GM18505 (cell line): ENCODE data around the gene TEX26.

ENCODE experiments used
- ATAC-seq: cut with Tn5 transposase; IDR thresholded peaks from one replicate; pipeline ENCODE4 v1.9.1; 2021; ENCODE audit not compliant: unreplicated experiment
- POLR2A ChIP-seq: IDR thresholded peaks from 4 replicates; pipeline ENCODE4 v1.6.1; 2011; ENCODE audit warnings: borderline replicate concordance; ENCODE audit not compliant: insufficient read depth, insufficient read length; ENCODE audit errors: extremely low read depth

The TEX26 gene

DNA sequence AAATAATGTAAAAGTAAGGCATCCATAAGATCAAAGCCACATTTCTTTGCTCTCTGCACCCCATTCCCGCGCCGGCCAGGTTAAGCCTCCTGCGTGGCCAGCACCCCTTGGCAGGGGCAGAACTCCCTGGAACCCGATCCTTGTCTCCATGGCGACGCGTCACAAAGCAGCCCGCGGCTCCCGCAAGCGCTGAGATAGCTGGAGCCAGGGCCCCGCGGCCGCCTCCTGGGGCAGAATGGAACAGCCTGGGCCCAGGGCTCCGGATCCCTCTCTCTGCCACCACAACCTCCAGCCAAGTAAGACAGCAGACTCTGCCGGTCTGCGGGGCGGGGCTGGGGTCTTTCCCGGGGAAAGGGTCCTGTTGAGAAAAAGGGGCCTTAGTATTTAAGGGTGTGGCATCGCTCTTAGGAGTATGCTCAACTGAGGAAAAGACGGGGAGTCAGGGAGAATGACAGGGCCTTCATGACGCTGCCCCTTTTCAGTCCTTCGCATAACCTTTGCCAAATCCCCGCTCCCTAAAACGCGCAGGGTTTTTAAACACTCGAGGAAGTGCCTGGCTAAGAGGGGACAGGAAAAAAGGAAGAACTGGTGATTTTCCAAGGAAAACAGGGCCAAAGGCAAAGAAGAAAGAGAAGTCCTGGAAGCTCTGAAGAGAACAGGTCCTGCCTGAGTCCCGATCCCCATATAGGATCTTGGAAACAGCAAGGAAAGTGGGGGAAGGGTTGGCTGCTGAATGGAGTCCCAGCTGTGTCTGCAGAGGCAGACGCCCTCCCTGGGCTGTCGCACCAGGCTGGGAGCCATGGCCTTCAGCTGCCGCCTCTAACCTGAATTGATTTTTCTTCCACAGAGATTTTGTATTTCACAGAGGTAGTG lies at the start of gene TEX26:
Gene TEX26, plus strand, starts transcription at position 176 of the 873 bp plus-strand sequence. Its CDS starts 60 bp downstream, at position 236.
- TF ChIP-seq POLR2A = no peak
- ATAC-seq = no peak

DNA sequence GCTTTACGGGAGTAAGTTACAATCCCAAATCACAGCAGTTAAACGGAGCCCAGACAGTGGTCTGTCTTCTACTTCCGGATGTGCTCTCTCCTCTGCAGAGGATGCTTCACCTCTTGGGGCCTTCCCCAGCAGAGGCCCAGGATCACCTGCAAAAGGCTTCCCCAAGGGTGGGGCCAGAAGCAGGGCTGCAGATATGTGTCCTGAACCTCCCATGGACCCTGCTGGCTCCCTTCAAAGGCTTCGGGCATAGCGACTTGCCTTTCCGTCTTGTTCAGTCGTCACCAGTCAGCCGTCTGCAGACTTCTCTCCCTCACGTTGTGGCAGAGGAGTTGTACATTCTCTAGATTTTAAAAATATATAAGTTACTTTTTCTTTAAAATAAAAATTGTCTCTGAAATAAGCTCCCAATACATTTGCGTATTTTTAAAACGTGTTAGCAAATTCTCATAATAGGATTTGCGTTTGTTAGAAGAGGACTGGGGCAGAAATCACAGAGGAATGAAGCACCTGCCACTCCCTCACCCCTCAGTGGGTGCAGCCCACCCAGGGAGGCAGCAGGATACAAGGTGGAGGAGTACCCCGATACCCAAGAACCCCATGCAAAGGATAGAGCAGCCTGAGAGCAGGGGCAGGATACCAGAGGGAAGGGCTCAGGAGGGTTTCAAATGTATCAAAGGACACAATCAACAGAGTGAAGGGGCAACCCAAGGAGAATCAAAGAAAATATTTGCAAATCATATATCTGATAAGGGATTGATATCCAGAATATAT lies 49.3 kb upstream of the TEX26 start:
- no peak for ATAC-seq
- no peak for TF ChIP-seq POLR2A

DNA sequence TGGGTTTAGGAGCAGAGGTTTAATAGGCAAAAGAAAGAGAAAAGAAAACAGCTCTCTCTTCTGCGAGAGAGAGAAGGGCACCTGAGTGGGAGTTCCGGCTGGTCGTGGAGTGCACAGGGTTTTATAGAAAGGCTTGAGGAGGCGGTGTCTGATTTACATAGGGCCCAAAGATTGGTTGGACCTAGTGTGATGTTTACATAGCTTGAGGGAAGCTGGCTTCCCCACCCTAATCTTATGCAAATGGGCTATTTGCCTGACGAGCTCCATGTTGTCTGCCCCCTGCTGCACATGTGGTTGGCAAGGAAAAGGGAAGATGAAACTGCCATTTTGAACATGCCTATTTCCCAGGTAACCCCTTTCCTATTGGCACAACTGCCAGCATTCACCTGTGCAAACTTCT lies 47.9 kb upstream of the TEX26 start:
- no peak for ATAC-seq
- no peak for TF ChIP-seq POLR2A

DNA sequence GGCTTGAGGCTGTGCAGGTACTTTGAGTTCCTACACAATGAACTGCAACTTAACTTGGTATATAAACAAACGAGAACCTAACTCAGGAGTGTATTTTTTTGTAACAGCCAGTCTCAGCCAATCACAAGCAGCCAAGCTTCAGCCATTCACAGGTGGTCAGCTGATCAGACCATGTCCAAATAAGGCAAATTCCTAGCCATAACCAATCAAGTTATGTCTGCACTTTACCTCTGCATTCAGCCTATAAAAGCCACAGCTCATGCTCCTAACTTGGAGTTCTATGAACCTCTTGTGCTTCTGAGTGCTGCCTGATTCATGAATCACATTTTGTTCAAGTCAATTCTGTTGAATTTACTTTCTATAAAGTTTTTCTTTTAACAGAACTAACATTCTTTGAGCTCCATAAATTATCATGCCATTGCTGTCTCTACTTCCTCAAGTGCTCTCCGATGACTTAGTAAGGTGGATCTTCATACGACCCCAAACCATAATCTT lies 43.2 kb upstream of the TEX26 start:
- TF ChIP-seq POLR2A = no peak
- ATAC-seq = no peak

DNA sequence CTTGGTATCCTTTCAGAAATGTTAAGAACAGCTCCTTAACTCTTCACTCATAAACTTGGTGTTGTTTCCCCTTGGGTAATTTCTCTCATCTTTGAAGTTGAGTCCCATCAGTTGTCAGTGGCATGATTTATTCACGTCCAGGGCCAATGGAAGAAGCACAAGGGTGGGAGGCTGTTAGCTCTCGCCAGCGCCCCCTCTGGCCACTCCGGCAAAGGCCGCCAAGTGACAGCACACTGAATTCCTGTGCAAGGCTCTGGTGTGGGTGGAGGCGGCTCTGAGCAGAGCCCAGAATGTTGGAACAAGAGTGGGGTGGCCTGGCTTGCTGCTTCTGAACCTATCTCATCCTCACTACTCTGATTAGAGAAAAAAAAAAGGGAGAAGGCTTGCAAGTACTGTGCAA lies 39.5 kb upstream of the TEX26 start:
- no peak for ATAC-seq
- no peak for TF ChIP-seq POLR2A

DNA sequence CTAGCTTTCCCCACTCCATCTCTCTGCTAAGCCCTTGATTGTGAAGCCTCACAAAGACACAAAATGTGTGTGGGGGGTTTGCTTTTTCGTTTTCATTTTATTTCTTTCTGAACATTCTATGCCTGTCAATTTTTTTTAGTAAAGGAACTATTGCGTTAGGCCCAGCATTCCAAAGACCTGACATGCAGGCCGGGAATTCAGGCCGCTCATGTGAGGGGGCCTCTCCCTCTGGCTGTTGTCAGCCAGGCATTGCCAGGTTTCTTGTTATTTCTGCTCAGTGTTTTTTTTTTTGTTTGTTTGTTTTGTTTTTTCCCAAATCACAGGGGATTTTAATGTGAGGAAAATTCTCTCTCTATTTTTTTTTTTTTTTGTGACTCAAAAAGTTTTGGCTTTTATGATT lies 36.7 kb upstream of the TEX26 start:
- ATAC-seq = no peak
- no peak for TF ChIP-seq POLR2A

DNA sequence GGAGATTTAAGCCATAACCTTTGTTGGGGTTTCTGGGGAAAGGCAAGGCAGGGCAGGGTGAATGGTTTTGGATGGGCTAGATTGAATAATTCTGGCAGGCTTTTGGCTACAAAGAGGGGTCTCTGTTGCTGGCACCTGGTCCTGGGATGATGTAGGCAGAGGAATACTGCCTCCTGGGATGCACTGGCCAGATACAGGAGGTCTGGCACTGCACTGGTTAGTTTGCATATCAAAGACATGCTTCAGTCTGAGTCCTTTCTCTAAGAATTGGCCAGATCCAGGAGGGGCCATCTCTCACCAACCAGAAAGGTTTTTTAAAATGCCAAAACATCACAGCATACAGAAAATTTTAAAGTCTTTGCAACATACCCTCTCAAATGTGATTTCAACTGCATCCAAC lies 34.4 kb upstream of the TEX26 start:
- TF ChIP-seq POLR2A = no peak
- no peak for ATAC-seq

DNA sequence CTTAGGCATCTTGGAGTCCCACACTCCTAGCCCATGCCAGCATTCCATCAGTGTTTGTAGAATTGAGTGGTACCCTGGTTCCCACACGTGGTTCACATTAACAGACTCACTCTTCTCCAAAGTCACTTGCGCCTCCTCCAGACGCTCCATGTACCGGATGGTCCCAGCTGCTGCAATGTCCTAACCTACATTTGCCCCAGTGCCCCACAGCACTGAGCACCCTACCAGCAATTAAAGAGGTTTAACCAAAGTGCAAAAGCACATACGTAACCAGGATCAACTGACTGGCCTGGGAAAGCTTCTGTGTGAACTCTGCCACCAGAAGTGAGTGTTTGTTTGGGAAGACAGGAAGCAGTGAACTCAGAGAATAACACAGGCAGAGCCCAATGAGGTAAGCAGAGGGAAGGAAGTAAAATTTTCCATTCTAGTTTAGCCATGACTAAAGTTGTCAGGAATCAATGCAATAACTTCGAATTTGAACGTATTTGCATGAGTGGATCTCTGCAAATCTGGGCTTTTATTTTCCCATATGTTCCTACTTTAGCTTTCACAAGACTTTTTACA lies 33.7 kb upstream of the TEX26 start:
- no peak for ATAC-seq
- no peak for TF ChIP-seq POLR2A

DNA sequence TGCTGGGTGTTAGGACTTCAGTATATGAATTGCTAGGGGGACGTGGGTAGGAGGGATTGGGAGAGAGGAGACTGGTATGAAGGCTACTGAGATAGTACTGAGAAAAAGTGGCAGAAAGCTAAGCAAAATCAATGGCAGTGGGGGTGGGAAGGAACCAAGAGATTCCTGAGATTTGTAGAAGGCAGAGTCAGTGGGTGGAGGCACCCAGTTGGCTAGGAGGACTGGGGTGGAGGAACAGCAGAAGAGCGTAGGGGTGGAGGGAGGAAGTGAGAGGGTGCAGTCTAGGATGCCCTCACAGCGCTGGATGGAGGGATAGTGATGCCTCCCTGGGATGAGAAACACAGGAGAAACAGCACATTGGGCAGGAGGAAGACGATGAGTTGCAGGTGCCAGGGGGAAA lies 32.0 kb upstream of the TEX26 start:
- ATAC-seq = no peak
- no peak for TF ChIP-seq POLR2A

DNA sequence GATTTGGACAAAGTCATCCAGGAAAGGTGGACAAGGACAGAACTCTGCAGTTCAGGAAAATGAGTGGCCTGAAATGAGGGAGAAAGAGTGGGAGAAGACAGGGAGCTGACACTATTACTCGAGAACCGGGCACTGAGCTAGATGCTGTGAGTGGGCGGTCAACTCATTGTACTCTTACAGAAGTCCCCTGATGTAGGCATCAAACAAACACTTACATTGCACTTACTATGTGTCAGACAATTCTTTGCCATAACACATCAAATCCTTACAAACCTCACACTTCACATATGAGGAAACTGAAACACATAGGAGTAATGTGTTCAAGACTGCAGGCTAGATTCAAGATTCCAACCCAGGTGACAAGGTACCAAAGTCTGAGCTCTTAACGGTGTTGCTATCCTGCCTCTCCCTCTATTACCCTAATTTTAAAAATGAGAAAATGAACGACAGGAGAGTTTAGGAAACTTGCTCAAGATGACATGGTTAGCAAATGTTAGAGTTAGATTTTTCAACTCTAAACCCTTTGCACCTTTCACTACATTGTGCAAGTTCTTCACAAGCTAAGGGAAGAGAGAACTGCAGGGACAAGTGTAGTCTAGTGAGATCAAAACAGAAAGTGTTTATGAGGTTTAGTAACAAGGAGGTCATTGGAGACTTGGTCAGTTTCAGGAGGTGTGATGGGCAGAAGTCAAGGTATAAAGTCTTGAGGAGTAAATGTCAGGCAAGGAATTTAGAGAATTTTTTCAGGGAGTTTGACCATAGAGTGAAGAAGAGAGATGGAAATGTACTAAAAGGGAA lies 31.3 kb upstream of the TEX26 start:
- TF ChIP-seq POLR2A = no peak
- ATAC-seq = no peak

DNA sequence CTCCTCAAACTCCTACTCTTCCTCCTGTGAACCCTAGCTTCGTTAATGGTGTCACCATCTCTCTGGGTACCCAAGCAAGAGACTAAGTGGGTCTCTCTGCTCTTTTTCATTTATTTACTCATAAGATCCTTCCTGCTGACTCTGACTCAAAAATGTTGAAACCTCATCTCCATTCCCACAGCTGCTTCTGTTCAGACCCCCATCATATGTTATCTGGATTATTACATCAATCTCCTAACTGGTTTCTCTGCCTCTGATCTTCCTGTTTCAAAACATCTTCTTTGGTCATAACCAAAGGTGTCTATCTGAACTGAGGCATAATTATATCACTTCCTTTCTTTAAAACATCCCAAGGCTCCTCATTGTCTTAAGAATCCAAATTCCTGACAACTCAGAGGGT lies 28.4 kb upstream of the TEX26 start:
- no peak for ATAC-seq

DNA sequence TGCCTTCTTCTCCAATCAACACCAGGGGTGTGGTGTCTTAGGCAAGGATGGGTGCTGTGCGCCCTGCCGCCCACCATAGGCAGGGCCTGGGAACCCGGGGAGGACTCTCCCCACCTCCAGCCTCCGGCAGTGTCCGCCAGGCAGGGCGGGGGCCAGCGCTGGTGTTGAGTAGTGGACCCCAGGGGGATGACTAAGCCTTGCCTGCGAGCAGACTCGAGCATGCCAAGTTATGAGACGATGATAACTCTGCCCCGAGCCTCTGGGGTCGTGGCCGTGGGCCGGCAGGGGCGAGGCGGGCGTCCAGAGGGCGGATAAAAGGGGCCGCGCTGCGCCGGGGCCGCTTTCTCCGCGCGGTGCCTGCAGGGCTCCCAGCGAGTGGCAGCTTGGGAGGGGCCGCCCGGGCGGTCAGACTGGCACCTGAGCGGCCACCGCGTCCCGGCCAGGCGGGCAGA lies 26.5 kb upstream of the TEX26 start, which contains the start of gene MEDAG:
Gene MEDAG, plus strand, starts transcription at position 340 of the 452 bp plus-strand sequence. CDS start 245 bp downstream, outside the sequence.
- no peak for ATAC-seq
- TF ChIP-seq POLR2A = no peak

More for the DNA sequence above, 28.4 kb upstream of the TEX26 start:
- TF ChIP-seq POLR2A = no peak

DNA sequence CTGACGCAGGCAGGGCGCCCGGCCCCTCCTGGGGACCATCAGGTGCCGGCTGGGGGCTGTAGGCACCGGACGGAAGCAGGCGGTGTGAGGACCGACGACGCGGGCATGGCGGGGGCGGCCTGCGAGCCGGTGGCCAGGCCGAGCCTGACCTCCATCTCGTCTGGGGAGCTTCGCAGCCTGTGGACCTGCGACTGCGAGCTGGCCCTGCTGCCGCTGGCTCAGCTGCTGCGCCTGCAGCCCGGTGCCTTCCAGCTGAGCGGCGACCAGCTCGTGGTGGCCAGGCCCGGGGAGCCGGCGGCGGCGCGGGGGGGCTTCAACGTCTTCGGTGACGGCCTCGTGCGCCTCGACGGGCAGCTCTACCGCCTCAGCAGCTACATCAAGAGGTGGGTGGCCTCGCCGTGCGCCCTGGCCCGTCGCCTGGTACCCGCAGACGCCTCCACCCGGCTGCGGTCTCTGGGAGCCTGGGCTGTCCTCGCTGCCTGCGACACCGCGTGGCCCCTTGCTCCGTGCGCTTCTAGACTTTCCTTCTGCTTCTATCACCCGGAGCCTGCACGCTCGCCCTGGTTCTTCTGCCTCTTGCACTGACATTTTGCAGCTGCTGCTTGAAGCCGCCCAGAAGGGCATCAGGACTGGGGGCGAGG lies 25.9 kb upstream of the TEX26 start:
- no peak for TF ChIP-seq POLR2A
- no peak for ATAC-seq
